ENCODE results near the gene NKX2-8.

NKX2-8 gene

DNA sequence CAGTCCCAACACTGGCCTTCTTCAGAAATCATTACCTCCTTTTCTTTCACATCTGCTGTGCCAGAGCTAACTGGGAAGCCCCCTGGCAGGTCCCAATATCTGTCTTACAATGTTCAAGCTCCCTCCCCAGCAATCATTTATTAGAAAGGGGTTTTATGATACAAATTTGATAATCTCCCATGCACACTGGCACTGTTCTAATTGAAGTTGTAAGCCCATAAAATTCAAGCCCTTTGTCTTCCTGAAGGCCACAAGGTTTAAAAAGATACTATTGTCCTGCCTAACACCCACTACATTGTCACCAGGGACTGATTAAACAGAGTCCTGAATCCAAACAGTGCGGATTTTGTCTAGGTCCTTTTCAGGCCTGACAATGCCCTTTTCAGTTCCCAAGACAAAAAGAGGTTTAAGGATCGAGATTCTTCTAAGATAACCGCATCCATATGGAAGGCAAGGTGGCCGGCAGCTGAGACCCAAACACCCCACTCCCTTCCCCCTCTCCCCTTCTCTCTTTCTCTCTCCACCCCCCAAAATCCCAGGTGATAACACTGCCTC lies 3.3 kb downstream of the NKX2-8 start:
- Histone ChIP-seq H3K4ac (ENCODE audit: low read depth in 1 of 2, low read length in 2 of 2) (no peak overlapping the region), H3K9me3 (ENCODE audit: control insufficient read depth, low read length) (no peaks in the 10 kb centered on the region), H3K27me3 (ENCODE audit: control insufficient read depth in 1 of 2, insufficient read depth in 1 of 2, low read length in 2 of 2) (peaks cover 97% of the 10 kb centered on the region in 2 experiments), H3K18ac (ENCODE audit: low read depth in 1 of 2, low read length in 2 of 2) (no peak overlapping the region), H2BK15ac (ENCODE audit: low read depth, poor library complexity, severe bottlenecking) (no peak overlapping the region), H3K4me1 (ENCODE audit: control insufficient read depth, insufficient read depth, low read depth, low read length) (peaks cover 32% of the 10 kb centered on the region), H2AK5ac (ENCODE audit: low read length, severe bottlenecking) (no peak overlapping the region), H2AFZ (ENCODE audit: low read depth, low read length) (no peak overlapping the region), H3K4me3 (ENCODE audit: insufficient read depth in 1 of 2, low read depth in 1 of 2, low read length in 2 of 2) (no peak overlapping the region), H3K27ac (ENCODE audit: low read length, poor library complexity, severe bottlenecking) (no peak overlapping the region), H3K14ac (ENCODE audit: low read length in 2 of 2) (no peak overlapping the region), H3K4me2 (ENCODE audit: low read length, poor library complexity, severe bottlenecking) (no peak overlapping the region), H4K91ac (ENCODE audit: low read length) (no peak overlapping the region), H2BK120ac (ENCODE audit: low read depth, low read length) (no peak overlapping the region), H2BK5ac (ENCODE audit: low read depth, low read length, poor library complexity, severe bottlenecking) (no peak overlapping the region), H4K8ac (ENCODE audit: low read length) (no peak overlapping the region), H3K9ac (ENCODE audit: low read length) (no peak overlapping the region), H3K79me1 (replicated peaks; ENCODE audit: low read length, poor library complexity, severe bottlenecking) (no peaks in the 10 kb centered on the region), H2BK12ac (ENCODE audit: low read length in 2 of 2) (no peak overlapping the region), H3K36me3 (ENCODE audit: control insufficient read depth in 1 of 2, insufficient read depth in 2 of 2, low read depth in 1 of 2, low read length in 2 of 2) (no peaks in the 10 kb centered on the region), H3K23ac (ENCODE audit: low read length in 2 of 2) (no peak overlapping the region)
- DNase-seq, result no peak
- 46% methylated on average over 4 of the region's 4 CpGs for WGBS

DNA sequence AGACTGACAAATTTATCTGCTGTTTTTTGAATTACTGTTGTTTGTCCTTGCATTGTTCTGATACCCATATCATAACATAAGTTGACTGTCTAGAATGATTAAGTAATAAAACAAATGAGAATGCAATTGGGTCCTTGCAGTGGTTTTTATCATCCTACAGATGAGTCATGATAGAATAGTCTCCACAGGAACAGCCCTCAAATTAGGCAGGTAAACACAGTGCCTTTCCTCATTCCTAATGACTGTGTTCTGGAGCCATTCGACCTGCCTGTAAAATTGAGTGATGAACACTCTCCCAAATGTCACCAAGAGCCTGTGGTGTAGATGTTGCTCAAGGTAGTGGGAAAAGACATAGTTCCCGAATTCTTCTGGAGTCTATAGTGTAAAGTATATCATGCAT lies 12.3 kb downstream of the NKX2-8 start:
- Histone ChIP-seq H2BK12ac (ENCODE audit: low read length in 2 of 2) (no peak overlapping the region), H4K8ac (ENCODE audit: low read length) (no peak overlapping the region), H4K91ac (ENCODE audit: low read length) (no peak overlapping the region), H3K4me3 (ENCODE audit: insufficient read depth in 1 of 2, low read depth in 1 of 2, low read length in 2 of 2) (no peak overlapping the region), H3K18ac (ENCODE audit: low read depth in 1 of 2, low read length in 2 of 2) (no peak overlapping the region), H3K27ac (ENCODE audit: low read length, poor library complexity, severe bottlenecking) (no peak overlapping the region), H2BK15ac (ENCODE audit: low read depth, poor library complexity, severe bottlenecking) (no peak overlapping the region), H3K9me3 (ENCODE audit: control insufficient read depth, low read length) (no peaks in the 10 kb centered on the region), H2BK5ac (ENCODE audit: low read depth, low read length, poor library complexity, severe bottlenecking) (no peak overlapping the region), H3K4ac (ENCODE audit: low read depth in 1 of 2, low read length in 2 of 2) (no peak overlapping the region), H2AK5ac (ENCODE audit: low read length, severe bottlenecking) (no peak overlapping the region), H3K79me1 (replicated peaks; ENCODE audit: low read length, poor library complexity, severe bottlenecking) (no peaks in the 10 kb centered on the region), H3K36me3 (ENCODE audit: control insufficient read depth in 1 of 2, insufficient read depth in 2 of 2, low read depth in 1 of 2, low read length in 2 of 2) (no peaks in the 10 kb centered on the region), H3K4me2 (ENCODE audit: low read length, poor library complexity, severe bottlenecking) (no peak overlapping the region), H2BK120ac (ENCODE audit: low read depth, low read length) (no peak overlapping the region), H3K23ac (ENCODE audit: low read length in 2 of 2) (no peak overlapping the region), H3K14ac (ENCODE audit: low read length in 2 of 2) (no peak overlapping the region), H3K9ac (ENCODE audit: low read length) (no peak overlapping the region), H3K4me1 (ENCODE audit: control insufficient read depth, insufficient read depth, low read depth, low read length) (no peaks in the 10 kb centered on the region), H3K27me3 (ENCODE audit: control insufficient read depth in 1 of 2, insufficient read depth in 1 of 2, low read length in 2 of 2) (peaks cover 30% of the 10 kb centered on the region in 2 experiments), H2AFZ (ENCODE audit: low read depth, low read length) (no peak overlapping the region)
- no peak for DNase-seq
- 14% methylated on average over 1 of the region's 2 CpGs for WGBS

DNA sequence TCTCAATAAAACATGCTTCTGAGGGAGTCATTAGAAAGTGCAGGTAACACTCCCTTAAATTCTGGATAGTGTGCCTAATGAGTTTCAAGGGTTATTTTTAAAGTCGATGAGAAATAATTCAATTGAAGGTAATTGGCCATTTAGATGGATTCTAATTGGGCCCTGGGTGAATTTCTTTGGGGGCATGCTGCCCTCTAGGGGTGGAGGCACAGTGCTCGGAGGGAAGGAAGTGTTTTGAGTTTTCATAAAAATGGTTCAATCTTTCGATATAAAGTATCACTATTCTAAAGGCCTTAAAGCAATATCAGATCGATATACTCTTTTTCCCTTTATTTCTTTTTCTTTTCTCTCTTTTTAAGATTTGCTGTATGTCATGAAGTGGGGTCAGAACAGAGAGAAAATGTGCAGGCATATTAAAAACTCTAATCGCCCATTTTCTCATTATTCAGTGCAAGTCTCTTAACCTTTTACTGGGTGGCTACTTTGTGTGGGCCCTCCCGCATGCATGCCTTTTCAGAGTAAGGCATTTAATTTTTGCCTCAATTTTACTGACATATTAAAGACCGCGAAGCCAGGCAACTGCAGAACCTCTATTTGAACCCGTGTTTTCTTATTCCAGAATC lies 25.5 kb downstream of the NKX2-8 start:
- WGBS, result 77% methylated on average over 6 of the region's 9 CpGs
- H3K4ac ChIP-seq (ENCODE audit: low read depth in 1 of 2, low read length in 2 of 2), result no peak overlapping the region

DNA sequence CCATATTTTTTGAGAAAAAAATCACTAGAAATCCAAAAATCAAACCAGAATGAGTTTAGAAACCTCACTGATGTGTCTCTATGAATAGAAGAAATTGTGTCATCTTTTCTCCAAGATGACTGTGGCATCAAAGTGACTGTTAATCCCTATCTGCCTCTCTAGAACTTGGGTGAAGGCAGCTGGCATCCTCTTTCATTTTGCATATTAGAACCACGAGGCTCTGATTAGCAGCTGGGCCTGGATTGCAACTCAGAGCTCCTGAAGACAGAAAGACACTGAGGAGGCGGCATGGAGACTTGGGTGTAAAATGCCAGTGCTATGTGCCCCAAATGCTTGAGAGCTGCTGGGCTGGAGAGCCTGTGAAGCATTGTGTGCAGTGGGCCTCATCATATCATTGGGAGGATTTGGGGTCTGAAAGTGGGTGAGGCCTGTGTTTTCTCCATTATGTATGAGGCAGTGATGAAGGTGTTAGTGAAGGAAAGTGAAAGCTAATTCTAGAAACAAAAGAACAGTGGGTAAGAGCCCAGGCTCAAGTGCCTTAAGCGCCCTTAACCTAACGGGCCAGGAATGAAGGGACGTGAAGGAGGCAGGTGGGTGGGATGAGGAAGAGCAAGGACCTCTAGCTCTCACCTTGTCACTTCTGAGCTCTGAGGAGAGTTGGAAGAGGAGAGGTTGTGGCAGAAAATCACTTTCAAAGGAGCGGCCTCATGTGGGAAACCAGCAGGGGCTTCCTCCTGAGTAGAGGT lies 26.2 kb downstream of the NKX2-8 start:
- 78% methylated on average over 6 of the region's 6 CpGs for WGBS
- no peak for DNase-seq
- no peak overlapping the region for H4K91ac ChIP-seq (ENCODE audit: low read length)

More for the DNA sequence above, 25.5 kb downstream of the NKX2-8 start:
- DNase-seq, result peak; percentile 21
- Histone ChIP-seq H3K4me3 (ENCODE audit: insufficient read depth in 1 of 2, low read depth in 1 of 2, low read length in 2 of 2) (no peak overlapping the region), H2BK120ac (ENCODE audit: low read depth, low read length) (no peak overlapping the region), H3K23ac (ENCODE audit: low read length in 2 of 2) (no peak overlapping the region), H3K9ac (ENCODE audit: low read length) (no peak overlapping the region), H2BK12ac (ENCODE audit: low read length in 2 of 2) (no peak overlapping the region), H3K18ac (ENCODE audit: low read depth in 1 of 2, low read length in 2 of 2) (no peak overlapping the region), H2BK5ac (ENCODE audit: low read depth, low read length, poor library complexity, severe bottlenecking) (no peak overlapping the region), H3K79me1 (replicated peaks; ENCODE audit: low read length, poor library complexity, severe bottlenecking) (no peaks in the 10 kb centered on the region), H3K36me3 (ENCODE audit: control insufficient read depth in 1 of 2, insufficient read depth in 2 of 2, low read depth in 1 of 2, low read length in 2 of 2) (no peaks in the 10 kb centered on the region), H3K27ac (ENCODE audit: low read length, poor library complexity, severe bottlenecking) (no peak overlapping the region), H4K91ac (ENCODE audit: low read length) (no peak overlapping the region), H2AFZ (ENCODE audit: low read depth, low read length) (no peak overlapping the region), H3K14ac (ENCODE audit: low read length in 2 of 2) (no peak overlapping the region), H3K4me2 (ENCODE audit: low read length, poor library complexity, severe bottlenecking) (no peak overlapping the region), H3K9me3 (ENCODE audit: control insufficient read depth, low read length) (no peaks in the 10 kb centered on the region), H3K27me3 (ENCODE audit: control insufficient read depth in 1 of 2, insufficient read depth in 1 of 2, low read length in 2 of 2) (peaks cover 20 to 22% of the 10 kb centered on the region in 2 experiments), H3K4me1 (ENCODE audit: control insufficient read depth, insufficient read depth, low read depth, low read length) (no peaks in the 10 kb centered on the region), H2BK15ac (ENCODE audit: low read depth, poor library complexity, severe bottlenecking) (no peak overlapping the region), H2AK5ac (ENCODE audit: low read length, severe bottlenecking) (no peak overlapping the region), H4K8ac (ENCODE audit: low read length) (no peak overlapping the region)

More for the DNA sequence above, 26.2 kb downstream of the NKX2-8 start:
- no peak overlapping the region for H3K4ac ChIP-seq (ENCODE audit: low read depth in 1 of 2, low read length in 2 of 2)
- H3K4me3 ChIP-seq (ENCODE audit: insufficient read depth in 1 of 2, low read depth in 1 of 2, low read length in 2 of 2), result no peak overlapping the region
- H2AFZ ChIP-seq (ENCODE audit: low read depth, low read length), result no peak overlapping the region
- no peak overlapping the region for H3K14ac ChIP-seq (ENCODE audit: low read length in 2 of 2)
- no peak overlapping the region for H2BK15ac ChIP-seq (ENCODE audit: low read depth, poor library complexity, severe bottlenecking)
- no peak overlapping the region for H2AK5ac ChIP-seq (ENCODE audit: low read length, severe bottlenecking)
- no peak overlapping the region for H3K23ac ChIP-seq (ENCODE audit: low read length in 2 of 2)
- H2BK12ac ChIP-seq (ENCODE audit: low read length in 2 of 2), result no peak overlapping the region
- H3K9me3 ChIP-seq (ENCODE audit: control insufficient read depth, low read length), result no peaks in the 10 kb centered on the region
- H4K8ac ChIP-seq (ENCODE audit: low read length), result no peak overlapping the region
- no peak overlapping the region for H3K4me2 ChIP-seq (ENCODE audit: low read length, poor library complexity, severe bottlenecking)
- no peak overlapping the region for H2BK5ac ChIP-seq (ENCODE audit: low read depth, low read length, poor library complexity, severe bottlenecking)
- H3K18ac ChIP-seq (ENCODE audit: low read depth in 1 of 2, low read length in 2 of 2), result no peak overlapping the region
- no peak overlapping the region for H3K27ac ChIP-seq (ENCODE audit: low read length, poor library complexity, severe bottlenecking)
- no peaks in the 10 kb centered on the region for H3K4me1 ChIP-seq (ENCODE audit: control insufficient read depth, insufficient read depth, low read depth, low read length)
- H3K79me1 ChIP-seq (replicated peaks; ENCODE audit: low read length, poor library complexity, severe bottlenecking), result no peaks in the 10 kb centered on the region
- no peaks in the 10 kb centered on the region for H3K36me3 ChIP-seq (ENCODE audit: control insufficient read depth in 1 of 2, insufficient read depth in 2 of 2, low read depth in 1 of 2, low read length in 2 of 2)
- H3K9ac ChIP-seq (ENCODE audit: low read length), result no peak overlapping the region
- H2BK120ac ChIP-seq (ENCODE audit: low read depth, low read length), result no peak overlapping the region
- peaks cover 15 to 16% of the 10 kb centered on the region in 2 experiments for H3K27me3 ChIP-seq (ENCODE audit: control insufficient read depth in 1 of 2, insufficient read depth in 1 of 2, low read length in 2 of 2)

Measured in mesenchymal stem cell (in vitro differentiated cells and primary cell).